Vagina (tissue), 2 donors: ENCODE results near the gene KRT3.

Experiments used
- CTCF ChIP-seq, 3 experiments: fragments of 450-650 bp in 2 of 3; fragments of 200-600 bp in 1 of 3; sonication (generic) in 1 of 3; IDR thresholded peaks; one replicate each; pipeline ENCODE4 v1.5.1; 2017 to 2019; ENCODE audit warnings: antibody characterized with exemption in 3 of 3, mild to moderate bottlenecking in 2 of 3, moderate library complexity in 2 of 3
- POLR2A ChIP-seq, 2 donors: fragments of 450-650 bp; IDR thresholded peaks; one replicate each; pipeline ENCODE4 v1.6.1; 2017; ENCODE audit warnings: antibody characterized with exemption in 2 of 2, mild to moderate bottlenecking in 2 of 2, moderate library complexity in 2 of 2

DNA sequence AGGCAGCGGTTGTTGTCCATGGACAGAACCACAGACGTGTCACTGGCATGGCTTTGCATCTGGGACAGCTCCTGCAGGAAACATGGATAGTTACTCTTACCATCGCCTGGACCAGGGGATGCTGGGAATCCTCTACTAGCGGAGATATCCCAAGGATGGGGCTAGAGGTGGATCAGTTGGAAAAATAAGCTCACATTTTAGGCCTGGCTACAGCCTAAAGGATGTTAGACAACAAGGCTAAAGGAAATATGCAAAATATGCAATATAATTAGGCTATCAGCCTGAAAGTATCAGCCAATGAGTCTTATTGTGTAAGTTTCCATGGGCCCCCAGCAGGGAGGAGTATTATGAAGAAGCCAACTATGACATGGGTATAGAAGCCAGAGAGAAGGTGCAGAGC, 23.7 kb downstream of the KRT3 start:
- no peak for TF ChIP-seq POLR2A (IDR thresholded peaks at IDR 0.05)
- TF ChIP-seq CTCF (IDR thresholded peaks at IDR 0.05): no peak
